CD4-positive, alpha-beta T cell (primary cell): ENCODE measurements around the gene KIF26B. TPM values are rescaled to one million over a fixed set of nuclear protein-coding genes. Genes with fewer than 3 reads are reported as not detected.

ENCODE experiments used
- ATAC-seq: fragments of 200-7000 bp; cut with Tn5 transposase; one replicate; pipeline ENCODE4 v1.10.0; 2022; ENCODE audit warnings: mild to moderate bottlenecking; ENCODE audit not compliant: poor library complexity
- CTCF ChIA-PET: fragments of 350-600 bp; sonication (Branson Sonifier 250); formaldehyde crosslinking; loops from one replicate; lab custom pipeline; 2021; ENCODE audit warnings: antibody characterized with exemption, inconsistent platforms; lab: Charles Lee
- POLR2A ChIA-PET: fragments of 350-600 bp; sonication (Branson Sonifier 250); formaldehyde crosslinking; loops from one replicate; lab custom pipeline; 2021; ENCODE audit warnings: antibody characterized with exemption, inconsistent platforms; lab: Charles Lee
- DNase-seq, 14 experiments: peaks; one replicate each; pipeline ENCODE4 v3.0.0-alpha.2; 2013 to 2020; ENCODE audit warnings: mixed read lengths in 2 of 14
- H3K27ac ChIP-seq, 2 donors: one replicate each; pipeline versions ENCODE4 v1.5.1 to v1.7.0; 2013; ENCODE audit warnings: low read length in 2 of 2, low read depth in 1 of 2, mild to moderate bottlenecking in 1 of 2
- H3K27me3 ChIP-seq, 2 experiments: 1 replicate in 1 of 2; 2 replicates in 1 of 2; pipeline versions ENCODE4 v1.6.1 to v1.7.0; 2013; ENCODE audit warnings: low read length in 2 of 2, control low read depth in 1 of 2, mild to moderate bottlenecking in 1 of 2, moderate library complexity in 1 of 2; ENCODE audit not compliant: insufficient read depth in 2 of 2, control insufficient read depth in 1 of 2
- H3K36me3 ChIP-seq: one replicate; pipeline ENCODE4 v1.6.1; 2013; ENCODE audit warnings: low read length, control low read depth; ENCODE audit not compliant: insufficient read depth
- H3K4me1 ChIP-seq: one replicate; pipeline ENCODE4 v1.6.1; 2013; ENCODE audit warnings: low read length, control low read depth; ENCODE audit not compliant: insufficient read depth
- H3K4me3 ChIP-seq: one replicate; pipeline ENCODE4 v1.5.1; 2013; ENCODE audit warnings: mild to moderate bottlenecking, low read length, moderate library complexity
- H3K9me3 ChIP-seq, 2 experiments: 1 replicate in 1 of 2; 2 replicates in 1 of 2; pipeline versions ENCODE4 v1.6.1 to v1.7.0; 2013; ENCODE audit warnings: low read length in 2 of 2, mild to moderate bottlenecking in 2 of 2, control low read depth in 1 of 2, moderate library complexity in 1 of 2; ENCODE audit not compliant: control insufficient read depth in 1 of 2, insufficient read depth in 1 of 2
- H3K27ac Mint-ChIP-seq: one replicate; pipeline ENCODE4 v1.8.0; 2020; ENCODE audit warnings: mixed read lengths
- H3K27me3 Mint-ChIP-seq: one replicate; pipeline ENCODE4 v1.8.0; 2021; ENCODE audit warnings: mixed read lengths
- H3K36me3 Mint-ChIP-seq: one replicate; pipeline ENCODE4 v1.8.0; 2021; ENCODE audit warnings: low read depth, mixed read lengths
- H3K4me1 Mint-ChIP-seq: one replicate; pipeline ENCODE4 v1.8.0; 2021; ENCODE audit warnings: low read depth, mixed read lengths
- H3K4me3 Mint-ChIP-seq: one replicate; pipeline ENCODE4 v1.8.0; 2020; ENCODE audit warnings: mild to moderate bottlenecking, mixed read lengths
- H3K9me3 Mint-ChIP-seq: one replicate; pipeline ENCODE4 v1.8.0; 2020; ENCODE audit warnings: mixed read lengths
- CTCF ChIP-seq: fragments of 200-600 bp; IDR thresholded peaks from one replicate; pipeline ENCODE4 v1.8.0; 2022; ENCODE audit warnings: antibody characterized with exemption, mild to moderate bottlenecking
- intact Hi-C, 2 experiments: fragments of 100-400 bp; cut with DNase I in 1 of 2; cut with micrococcal nuclease in 1 of 2; formaldehyde crosslinking; loops; one replicate each; pipeline versions ENCODE4 v1.15.1 to v1.9.0; 2023 to 2025; cut with DNase I, micrococcal nuclease
- total RNA-seq, 174 experiments: library from RNA in 2 of 174; stranded (reverse) in 2 of 174; gene quantifications; one replicate each; pipeline ENCODE4 v1.2.3 and lab custom pipeline; 2021 to 2026

KIF26B gene
- total RNA-seq, 2 experiments from 2014 or later, result 0.03 TPM; not detected in 1

- no peak for ATAC-seq
- H3K27ac Mint-ChIP-seq, result no peak overlapping the region
Observed at GRCh38 chr1:245686006-245686405, 531.2 kb downstream of the KIF26B start.

DNA sequence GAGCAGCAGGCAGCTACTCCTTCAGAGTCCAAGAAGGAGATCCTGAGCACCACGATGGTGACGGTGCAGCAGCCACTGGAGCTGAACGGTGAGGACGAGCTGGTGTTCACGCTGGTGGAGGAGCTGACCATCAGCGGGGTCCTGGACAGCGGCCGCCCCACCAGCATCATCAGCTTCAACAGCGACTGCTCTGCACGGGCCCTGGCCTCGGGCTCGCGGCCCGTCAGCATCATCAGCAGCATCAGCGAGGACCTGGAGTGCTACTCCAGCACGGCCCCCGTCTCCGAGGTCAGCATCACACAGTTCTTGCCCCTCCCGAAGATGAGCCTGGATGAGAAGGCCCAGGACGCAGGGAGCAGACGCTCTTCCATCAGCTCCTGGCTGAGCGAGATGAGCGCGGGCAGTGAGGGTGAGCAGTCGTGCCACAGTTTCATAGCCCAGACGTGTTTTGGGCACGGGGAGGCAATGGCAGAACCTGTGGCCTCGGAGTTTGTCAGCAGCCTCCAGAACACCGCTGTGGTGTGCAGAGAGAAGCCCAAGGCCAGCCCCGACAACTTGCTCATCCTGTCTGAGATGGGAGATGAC, 531.8 kb downstream of the KIF26B start:
- ChIA-PET CTCF (no interaction called here), POLR2A (no interaction called here)
- Histone ChIP-seq H3K4me3 (no peak overlapping the region), H3K36me3 (no peaks in the 10 kb centered on the region), H3K27ac (no peak overlapping the region), H3K27me3 (peaks cover 0 to 2% of the 10 kb centered on the region in 2 experiments), H3K9me3 (peaks cover 0 to 72% of the 10 kb centered on the region in 2 experiments), H3K4me1 (no peaks in the 10 kb centered on the region)
- intact Hi-C loops, result no loop called here
- H3K36me3 Mint-ChIP-seq, result no peaks in the 10 kb centered on the region
- H3K4me1 Mint-ChIP-seq, result no peaks in the 10 kb centered on the region
- no peaks in the 10 kb centered on the region for H3K9me3 Mint-ChIP-seq
- DNase-seq, result no peak
- TF ChIP-seq CTCF, result no peak
- no peak for ATAC-seq
- no peak overlapping the region for H3K4me3 Mint-ChIP-seq
- H3K27ac Mint-ChIP-seq, result no peak overlapping the region
- H3K27me3 Mint-ChIP-seq, result no peaks in the 10 kb centered on the region

More at GRCh38 chr1:245686006-245686405, 531.2 kb downstream of the KIF26B start:
- H3K27ac ChIP-seq, result no peak overlapping the region
- H3K9me3 Mint-ChIP-seq, result no peaks in the 10 kb centered on the region
- peaks cover 0 to 70% of the 10 kb centered on the region in 2 experiments for H3K9me3 ChIP-seq
- H3K36me3 ChIP-seq, result no peaks in the 10 kb centered on the region
- POLR2A ChIA-PET, result no interaction called here
- H3K4me1 Mint-ChIP-seq, result no peaks in the 10 kb centered on the region
- H3K4me3 Mint-ChIP-seq, result no peak overlapping the region
- CTCF ChIA-PET, result no interaction called here
- H3K27me3 Mint-ChIP-seq, result no peaks in the 10 kb centered on the region
- DNase-seq, result no peak
- H3K36me3 Mint-ChIP-seq, result no peaks in the 10 kb centered on the region
- H3K27me3 ChIP-seq, result peaks cover 0 to 2% of the 10 kb centered on the region in 2 experiments
- intact Hi-C loops, result no loop called here
- no peak for TF ChIP-seq CTCF
- H3K4me3 ChIP-seq, result no peak overlapping the region
- H3K4me1 ChIP-seq, result no peaks in the 10 kb centered on the region

DNA sequence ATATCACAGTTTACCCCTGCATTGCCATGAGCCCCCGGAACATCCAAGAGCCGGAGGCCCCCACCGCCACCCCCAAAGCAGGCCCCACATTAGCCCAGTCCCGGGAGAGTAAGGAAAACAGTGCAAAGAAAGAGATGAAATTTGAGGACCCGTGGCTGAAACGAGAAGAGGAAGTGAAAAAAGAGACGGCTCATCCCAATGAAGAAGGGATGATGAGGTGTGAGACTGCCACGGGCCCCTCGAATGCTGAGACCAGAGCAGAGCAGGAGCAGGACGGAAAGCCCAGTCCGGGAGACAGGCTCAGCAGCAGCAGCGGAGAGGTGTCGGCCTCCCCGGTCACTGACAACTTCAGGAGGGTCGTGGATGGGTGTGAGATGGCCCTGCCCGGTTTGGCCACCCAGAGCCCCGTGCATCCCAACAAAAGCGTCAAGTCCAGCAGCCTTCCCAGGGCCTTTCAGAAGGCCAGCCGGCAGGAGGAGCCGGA, 532.4 kb downstream of the KIF26B start:
- no peaks in the 10 kb centered on the region for H3K4me1 ChIP-seq
- no peak overlapping the region for H3K4me3 ChIP-seq
- TF ChIP-seq CTCF, result no peak
- Mint-ChIP-seq H3K27ac (no peak overlapping the region), H3K4me1 (no peaks in the 10 kb centered on the region), H3K36me3 (no peaks in the 10 kb centered on the region), H3K9me3 (no peaks in the 10 kb centered on the region), H3K4me3 (no peak overlapping the region), H3K27me3 (no peaks in the 10 kb centered on the region)
- H3K27ac ChIP-seq, result no peak overlapping the region
- intact Hi-C loops, result no loop called here
- no peak for ATAC-seq
- no peak for DNase-seq
- H3K27me3 ChIP-seq, result peaks cover 0 to 2% of the 10 kb centered on the region in 2 experiments
- ChIA-PET CTCF (no interaction called here), POLR2A (no interaction called here)
- peaks cover 0 to 67% of the 10 kb centered on the region in 2 experiments for H3K9me3 ChIP-seq
- no peaks in the 10 kb centered on the region for H3K36me3 ChIP-seq
